Fibroblast of lung (primary cell): Measurements from ENCODE around the gene IER5L.

Source experiments
- CTCF ChIP-seq, 2 donors: IDR thresholded peaks in 1 of 2; conservative IDR thresholded peaks in 1 of 2; 1 replicate in 1 of 2; 2 replicates in 1 of 2; pipeline ENCODE4 v1.5.1; 2011 to 2012; ENCODE audit warnings: low read length in 2 of 2, control low read depth in 1 of 2, inconsistent platforms in 1 of 2, low read depth in 1 of 2, mild to moderate bottlenecking in 1 of 2
- EZH2 ChIP-seq: IDR thresholded peaks from 2 replicates; pipeline ENCODE4 v1.5.1; 2012; ENCODE audit warnings: low read length, control low read depth, mild to moderate bottlenecking; ENCODE audit errors: missing control alignments

DNA sequence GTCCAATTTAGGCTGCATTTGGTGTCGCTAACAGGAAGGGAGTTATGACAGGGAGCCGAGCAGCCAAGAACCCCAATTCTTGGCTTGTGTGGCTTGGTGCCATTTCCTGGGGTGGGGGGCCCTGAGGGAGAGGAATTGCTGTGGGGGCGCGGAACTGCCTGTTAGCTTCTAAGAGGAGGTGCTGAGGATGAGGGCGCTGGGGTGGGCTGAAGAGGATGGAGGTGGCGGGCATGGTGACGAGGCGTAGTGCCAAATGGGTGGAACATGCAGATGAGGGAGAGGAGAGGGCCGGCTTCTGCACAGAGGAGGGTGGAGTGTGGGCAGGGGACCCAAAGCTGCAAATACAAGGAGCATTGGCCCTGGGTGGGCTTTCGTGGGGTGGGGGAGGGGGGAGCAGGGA lies 27.9 kb downstream of the IER5L start:
- TF ChIP-seq CTCF (conservative IDR thresholded peaks at IDR 0.05 in 1 of 2, IDR thresholded peaks at IDR 0.05 in 1 of 2; ENCODE audit: low read depth in 1 of 2, low read length in 2 of 2): no peak
- TF ChIP-seq EZH2: no peak
